GM18907 (cell line): ENCODE results near the gene OSBPL6.
"Not testable (repeated sequence)": the region's sequence is repeated elsewhere in the genome, so short reads cannot be mapped to it uniquely, and the experiment has no call there.

ENCODE experiments used
- ATAC-seq: cut with Tn5 transposase; IDR thresholded peaks from one replicate; pipeline ENCODE4 v1.9.1; 2021; ENCODE audit warnings: mild to moderate bottlenecking, moderate library complexity; ENCODE audit not compliant: unreplicated experiment

The OSBPL6 gene

GRCh38 chr2:178193823-178194599, at the start of gene OSBPL6:
OSBPL6 (plus strand) TSS chr2:178194512; CDS start chr2:178306185, 111,673 bp downstream.
- ATAC-seq: peak; percentile 96

- ATAC-seq: no peak
Measured at GRCh38 chr2:178152033-178152432, 42.3 kb upstream of the OSBPL6 start.

GRCh38 chr2:178152542-178152941, 41.8 kb upstream of the OSBPL6 start:
- no peak for ATAC-seq

GRCh38 chr2:178152977-178153376, 41.3 kb upstream of the OSBPL6 start:
- ATAC-seq: no peak

GRCh38 chr2:178153878-178154277, 40.4 kb upstream of the OSBPL6 start:
- not testable (repeated sequence) for ATAC-seq

GRCh38 chr2:178155524-178155923, 38.8 kb upstream of the OSBPL6 start:
- no peak for ATAC-seq

- no peak for ATAC-seq
Measured at GRCh38 chr2:178157574-178157973, 36.7 kb upstream of the OSBPL6 start.

- ATAC-seq: no peak
Measured at GRCh38 chr2:178159966-178160365, 34.3 kb upstream of the OSBPL6 start.

- ATAC-seq: no peak
Measured at GRCh38 chr2:178160601-178161000, 33.7 kb upstream of the OSBPL6 start.

GRCh38 chr2:178163395-178163794, 30.9 kb upstream of the OSBPL6 start:
- no peak for ATAC-seq

GRCh38 chr2:178163911-178164310, 30.4 kb upstream of the OSBPL6 start:
- ATAC-seq: no peak

GRCh38 chr2:178173657-178174056, 20.7 kb upstream of the OSBPL6 start:
- no peak for ATAC-seq

- ATAC-seq: no peak
Measured at GRCh38 chr2:178177066-178177679, 17.1 kb upstream of the OSBPL6 start.

GRCh38 chr2:178180648-178181047, 13.7 kb upstream of the OSBPL6 start:
- ATAC-seq: not testable (repeated sequence)

- no peak for ATAC-seq
Measured at GRCh38 chr2:178187861-178188260, 6.5 kb upstream of the OSBPL6 start.

GRCh38 chr2:178188466-178188865, 5.8 kb upstream of the OSBPL6 start:
- no peak for ATAC-seq

- ATAC-seq: no peak
Measured at GRCh38 chr2:178191004-178191508, 3.3 kb upstream of the OSBPL6 start.

- no peak for ATAC-seq
Measured at GRCh38 chr2:178191511-178191910, 2.8 kb upstream of the OSBPL6 start.

GRCh38 chr2:178193496-178193822, 853 bp upstream of the OSBPL6 start:
- ATAC-seq: no peak

GRCh38 chr2:178194600-178195389, 483 bp downstream of the OSBPL6 start:
- ATAC-seq: peak; percentile 20

GRCh38 chr2:178195390-178196166, 1.3 kb downstream of the OSBPL6 start:
- ATAC-seq: no peak
